Activated B cell treated with CpG ODN at 0.5 μM for 24 hours (primary cell): ENCODE results near the gene RASSF6. TPM values are rescaled to one million over a fixed set of nuclear protein-coding genes. Genes with fewer than 3 reads are reported as not detected.

Experiments used
- ATAC-seq: fragments of 200-7000 bp; cut with Tn5 transposase; one replicate; pipeline ENCODE4 v1.10.0; 2021; ENCODE audit warnings: low read depth, mild to moderate bottlenecking, moderate library complexity
- CTCF ChIA-PET: fragments of 350-600 bp; sonication (Branson Sonifier 250); formaldehyde crosslinking; loops from one replicate; lab custom pipeline; 2021; ENCODE audit warnings: antibody characterized with exemption; lab: Charles Lee
- POLR2A ChIA-PET: fragments of 350-600 bp; sonication (Branson Sonifier 250); formaldehyde crosslinking; loops from one replicate; lab custom pipeline; 2021; ENCODE audit warnings: antibody characterized with exemption; lab: Charles Lee
- DNase-seq: peaks from one replicate; pipeline ENCODE4 v3.0.0; 2022
- H3K27ac Mint-ChIP-seq: one replicate; pipeline ENCODE4 v1.8.0; 2020; ENCODE audit warnings: mixed read lengths
- H3K27me3 Mint-ChIP-seq: one replicate; pipeline ENCODE4 v1.8.0; 2021; ENCODE audit warnings: mixed read lengths
- H3K36me3 Mint-ChIP-seq: one replicate; pipeline ENCODE4 v1.8.0; 2021; ENCODE audit warnings: low read depth, mixed read lengths
- H3K4me1 Mint-ChIP-seq: one replicate; pipeline ENCODE4 v1.8.0; 2021; ENCODE audit warnings: mixed read lengths
- H3K4me3 Mint-ChIP-seq: one replicate; pipeline ENCODE4 v1.8.0; 2020; ENCODE audit warnings: mild to moderate bottlenecking, mixed read lengths
- H3K9me3 Mint-ChIP-seq: one replicate; pipeline ENCODE4 v1.8.0; 2020; ENCODE audit warnings: mixed read lengths
- CTCF ChIP-seq: fragments of 200-600 bp; IDR thresholded peaks from one replicate; pipeline ENCODE4 v1.8.0; 2022; ENCODE audit warnings: antibody characterized with exemption, mild to moderate bottlenecking
- intact Hi-C: fragments of 100-400 bp; cut with micrococcal nuclease; formaldehyde crosslinking; loops from one replicate; pipeline ENCODE4 v1.15.1; 2024
- total RNA-seq: library from RNA; stranded (reverse); gene quantifications from 2 replicates; pipeline ENCODE4 v1.2.3, GENCODE V29; 2022

Gene RASSF6
- total RNA-seq, 1 donor from 2014 or later: 4.0 TPM

GRCh38 chr4:73533515-73534422, 86.5 kb downstream of the RASSF6 start:
- Mint-ChIP-seq H3K4me1 (no peaks in the 10 kb centered on the region), H3K27ac (no peak overlapping the region), H3K9me3 (no peaks in the 10 kb centered on the region), H3K4me3 (no peak overlapping the region), H3K36me3 (no peaks in the 10 kb centered on the region), H3K27me3 (peaks cover 8% of the 10 kb centered on the region)
- ChIA-PET POLR2A (no interaction called here), CTCF (no interaction called here)
- DNase-seq (no peak), ATAC-seq (no peak)
- intact Hi-C loops: no loop called here
- no peak for TF ChIP-seq CTCF

- no peak for TF ChIP-seq CTCF
- CTCF ChIA-PET: no interaction called here
- no peaks in the 10 kb centered on the region for H3K4me1 Mint-ChIP-seq
- H3K4me3 Mint-ChIP-seq: no peak overlapping the region
- ATAC-seq (no peak), DNase-seq (no peak)
- POLR2A ChIA-PET: no interaction called here
- no peaks in the 10 kb centered on the region for H3K36me3 Mint-ChIP-seq
- intact Hi-C loops: no loop called here
- H3K27ac Mint-ChIP-seq: no peak overlapping the region
- H3K9me3 Mint-ChIP-seq: no peaks in the 10 kb centered on the region
- peaks cover 2% of the 10 kb centered on the region for H3K27me3 Mint-ChIP-seq
These were observed 92.1 kb downstream of the RASSF6 start for GRCh38 chr4:73528171-73528570.

- H3K27me3 Mint-ChIP-seq: peaks cover 5% of the 10 kb centered on the region
- no peak overlapping the region for H3K4me3 Mint-ChIP-seq
- POLR2A ChIA-PET: interaction anchor here (0.8 kb wide), 1 partner anchor 10 kb away, joined by 7 read pairs; no protein-coding TSS in a partner anchor
- no peak overlapping the region for H3K27ac Mint-ChIP-seq
- TF ChIP-seq CTCF: no peak
- no peaks in the 10 kb centered on the region for H3K36me3 Mint-ChIP-seq
- no peak for DNase-seq
- H3K9me3 Mint-ChIP-seq: no peaks in the 10 kb centered on the region
- CTCF ChIA-PET: no interaction called here
- ATAC-seq: no peak
- no peaks in the 10 kb centered on the region for H3K4me1 Mint-ChIP-seq
- intact Hi-C loops: no loop called here
These were observed 93.0 kb downstream of the RASSF6 start for GRCh38 chr4:73527196-73527595.

GRCh38 chr4:73525611-73526010, 94.6 kb downstream of the RASSF6 start:
- Mint-ChIP-seq H3K36me3 (no peaks in the 10 kb centered on the region), H3K27me3 (peaks cover 13% of the 10 kb centered on the region), H3K4me1 (no peaks in the 10 kb centered on the region), H3K4me3 (no peak overlapping the region), H3K27ac (no peak overlapping the region), H3K9me3 (no peaks in the 10 kb centered on the region)
- ATAC-seq: no peak
- no peak for DNase-seq
- ChIA-PET CTCF (no interaction called here), POLR2A (no interaction called here)
- TF ChIP-seq CTCF: no peak
- intact Hi-C loops: no loop called here

GRCh38 chr4:73523126-73523525, 97.1 kb downstream of the RASSF6 start:
- peaks cover 16% of the 10 kb centered on the region for H3K27me3 Mint-ChIP-seq
- H3K36me3 Mint-ChIP-seq: no peaks in the 10 kb centered on the region
- intact Hi-C loops: no loop called here
- ChIA-PET POLR2A (no interaction called here), CTCF (no interaction called here)
- DNase-seq (no peak), ATAC-seq (no peak)
- TF ChIP-seq CTCF: no peak
- no peaks in the 10 kb centered on the region for H3K4me1 Mint-ChIP-seq
- no peaks in the 10 kb centered on the region for H3K9me3 Mint-ChIP-seq
- no peak overlapping the region for H3K4me3 Mint-ChIP-seq
- no peak overlapping the region for H3K27ac Mint-ChIP-seq

Other genes starting within 250 kb of the RASSF6 start
- gene ALB, start 216.1 kb downstream of the RASSF6 start, total RNA-seq: not detected in 2 replicates
- gene AFP, start 184.2 kb downstream of the RASSF6 start, total RNA-seq: not detected in 2 replicates
- not detected in 2 replicates for gene AFM, start 138.7 kb downstream of the RASSF6 start, total RNA-seq
- 0.71 and 1.1 TPM in 2 replicates for gene CXCL8, start 120.1 kb upstream of the RASSF6 start, total RNA-seq
- gene CXCL6, start 216.2 kb upstream of the RASSF6 start, total RNA-seq: not detected in 2 replicates
- gene PF4V1, start 232.9 kb upstream of the RASSF6 start, total RNA-seq: not detected in 2 replicates
- not detected in 2 replicates for gene CXCL1, start 249.0 kb upstream of the RASSF6 start, total RNA-seq